Astrocyte (in vitro differentiated cells and primary cell): ENCODE results near the gene HMGCLL1. TPM values are rescaled to one million over a fixed set of nuclear protein-coding genes. Genes with fewer than 3 reads are reported as not detected.

Experiments
- DNase-seq: peaks from one replicate; pipeline ENCODE4 v3.0.0-alpha.2; 2010; ENCODE audit warnings: low read depth
- FAIRE-seq: peaks from 2 replicates; lab custom pipeline; 2011; peaks lifted over from hg19 to GRCh38; lab: Jason Lieb, UNC
- H2AFZ ChIP-seq: 2 replicates; pipeline ENCODE4 v1.6.0; 2012; ENCODE audit warnings: low read depth, low read length, inconsistent platforms
- H3K27ac ChIP-seq: 2 replicates; pipeline ENCODE4 v1.5.1; 2011; ENCODE audit warnings: low read depth, low read length, inconsistent platforms
- H3K27me3 ChIP-seq: 2 replicates; pipeline ENCODE4 v1.6.0; 2011; ENCODE audit warnings: low read length, inconsistent platforms; ENCODE audit not compliant: insufficient read depth
- H3K36me3 ChIP-seq: 2 replicates; pipeline ENCODE4 v1.5.1; 2011; ENCODE audit warnings: low read length, inconsistent platforms; ENCODE audit not compliant: insufficient read depth
- H3K4me1 ChIP-seq: 2 replicates; pipeline ENCODE4 v1.5.1; 2011; ENCODE audit warnings: low read length, inconsistent platforms; ENCODE audit not compliant: insufficient read depth
- H3K4me2 ChIP-seq: 2 replicates; pipeline ENCODE4 v1.6.0; 2012; ENCODE audit warnings: low read length, inconsistent platforms
- H3K4me3 ChIP-seq: 2 replicates; pipeline ENCODE4 v1.5.1; 2011; ENCODE audit warnings: low read depth, mild to moderate bottlenecking, low read length, inconsistent platforms; ENCODE audit not compliant: insufficient read depth
- H3K79me2 ChIP-seq: 2 replicates; pipeline ENCODE4 v1.6.0; 2012; ENCODE audit warnings: mild to moderate bottlenecking, low read length, inconsistent platforms; ENCODE audit not compliant: insufficient read depth
- H3K9ac ChIP-seq: 2 replicates; pipeline ENCODE4 v1.6.0; 2012; ENCODE audit warnings: mild to moderate bottlenecking, low read length, inconsistent platforms
- H3K9me3 ChIP-seq: 2 replicates; pipeline ENCODE4 v1.5.1; 2012; ENCODE audit warnings: low read depth, mild to moderate bottlenecking, low read length, inconsistent platforms; ENCODE audit not compliant: insufficient read depth
- H4K20me1 ChIP-seq: 2 replicates; pipeline ENCODE4 v1.6.0; 2012; ENCODE audit warnings: low read length, inconsistent platforms; ENCODE audit not compliant: insufficient read depth
- H3K27ac Mint-ChIP-seq: one replicate; pipeline ENCODE4 v1.8.0; 2021; ENCODE audit warnings: mild to moderate bottlenecking, mixed read lengths; ENCODE audit not compliant: unreplicated experiment
- H3K27me3 Mint-ChIP-seq: one replicate; pipeline ENCODE4 v1.8.0; 2021; ENCODE audit warnings: low read depth, mixed read lengths; ENCODE audit not compliant: unreplicated experiment
- H3K36me3 Mint-ChIP-seq: one replicate; pipeline ENCODE4 v1.8.0; 2021; ENCODE audit warnings: low read depth, mixed read lengths; ENCODE audit not compliant: unreplicated experiment
- H3K4me1 Mint-ChIP-seq: one replicate; pipeline ENCODE4 v1.8.0; 2021; ENCODE audit warnings: low read depth, mixed read lengths; ENCODE audit not compliant: unreplicated experiment
- H3K4me3 Mint-ChIP-seq: one replicate; pipeline ENCODE4 v1.8.0; 2021; ENCODE audit warnings: mild to moderate bottlenecking, moderate library complexity, mixed read lengths; ENCODE audit not compliant: unreplicated experiment
- H3K9me3 Mint-ChIP-seq: one replicate; pipeline ENCODE4 v1.8.0; 2021; ENCODE audit warnings: mild to moderate bottlenecking, mixed read lengths; ENCODE audit not compliant: unreplicated experiment
- EZH2 ChIP-seq: IDR thresholded peaks from 2 replicates; pipeline ENCODE4 v1.6.1; 2012; ENCODE audit warnings: mild to moderate bottlenecking, low read length, inconsistent platforms; ENCODE audit not compliant: insufficient read depth
- total RNA-seq: library from RNA; stranded (reverse); gene quantifications from 2 replicates; pipeline ENCODE4 v1.2.1, GENCODE V29; 2021
- TF ChIP-seq, protein P1 (sequence below): IDR thresholded peaks from 2 replicates; pipeline ENCODE4 v1.5.1; 2011; ENCODE audit warnings: low read depth, mild to moderate bottlenecking, inconsistent platforms, low read length, moderate library complexity; ENCODE audit not compliant: insufficient read depth

The HMGCLL1 gene
- total RNA-seq, 1 donor from 2014 or later = 0.30 TPM

DNA sequence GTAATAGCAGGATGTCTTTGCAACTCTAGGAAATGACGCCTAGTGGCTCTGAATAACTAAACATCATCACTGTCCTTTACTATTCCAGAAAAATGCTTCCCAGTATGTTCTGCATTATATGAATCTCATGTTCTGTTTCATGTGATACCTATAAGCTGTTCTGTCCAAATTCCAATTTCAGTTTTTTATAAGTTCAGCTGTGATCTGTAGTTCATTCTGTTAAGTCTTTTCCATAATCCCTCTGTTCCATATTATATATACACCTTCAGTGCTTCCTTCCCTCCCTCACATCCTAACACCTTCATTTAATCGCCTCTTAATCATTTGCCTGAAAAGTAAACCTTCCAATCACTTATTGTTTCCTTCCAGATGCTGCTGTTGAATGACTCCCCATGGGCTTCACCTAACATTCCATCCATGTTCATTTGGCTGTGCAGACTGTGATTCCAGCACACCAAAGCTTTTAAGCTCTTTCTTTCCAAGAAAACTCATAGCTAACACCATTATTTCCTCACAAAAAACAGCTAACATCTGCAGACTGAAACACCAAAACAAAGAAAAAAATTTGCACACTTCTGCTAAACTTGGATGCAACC, 18.6 kb downstream of the HMGCLL1 start:
- no peaks in the 10 kb centered on the region for H3K9me3 Mint-ChIP-seq
- Histone ChIP-seq H4K20me1 (no peaks in the 10 kb centered on the region), H3K9ac (no peak overlapping the region), H3K4me1 (no peaks in the 10 kb centered on the region), H3K4me2 (no peak overlapping the region), H3K27ac (no peak overlapping the region), H3K36me3 (no peaks in the 10 kb centered on the region), H3K27me3 (no peaks in the 10 kb centered on the region), H2AFZ (no peak overlapping the region), H3K9me3 (no peaks in the 10 kb centered on the region), H3K79me2 (no peaks in the 10 kb centered on the region), H3K4me3 (no peak overlapping the region)
- H3K36me3 Mint-ChIP-seq = no peaks in the 10 kb centered on the region
- no peak for FAIRE-seq
- H3K4me3 Mint-ChIP-seq = no peak overlapping the region
- DNase-seq = no peak
- no peak for TF ChIP-seq EZH2
- TF ChIP-seq, protein P1, sequence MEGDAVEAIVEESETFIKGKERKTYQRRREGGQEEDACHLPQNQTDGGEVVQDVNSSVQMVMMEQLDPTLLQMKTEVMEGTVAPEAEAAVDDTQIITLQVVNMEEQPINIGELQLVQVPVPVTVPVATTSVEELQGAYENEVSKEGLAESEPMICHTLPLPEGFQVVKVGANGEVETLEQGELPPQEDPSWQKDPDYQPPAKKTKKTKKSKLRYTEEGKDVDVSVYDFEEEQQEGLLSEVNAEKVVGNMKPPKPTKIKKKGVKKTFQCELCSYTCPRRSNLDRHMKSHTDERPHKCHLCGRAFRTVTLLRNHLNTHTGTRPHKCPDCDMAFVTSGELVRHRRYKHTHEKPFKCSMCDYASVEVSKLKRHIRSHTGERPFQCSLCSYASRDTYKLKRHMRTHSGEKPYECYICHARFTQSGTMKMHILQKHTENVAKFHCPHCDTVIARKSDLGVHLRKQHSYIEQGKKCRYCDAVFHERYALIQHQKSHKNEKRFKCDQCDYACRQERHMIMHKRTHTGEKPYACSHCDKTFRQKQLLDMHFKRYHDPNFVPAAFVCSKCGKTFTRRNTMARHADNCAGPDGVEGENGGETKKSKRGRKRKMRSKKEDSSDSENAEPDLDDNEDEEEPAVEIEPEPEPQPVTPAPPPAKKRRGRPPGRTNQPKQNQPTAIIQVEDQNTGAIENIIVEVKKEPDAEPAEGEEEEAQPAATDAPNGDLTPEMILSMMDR = no peak
- no peak overlapping the region for H3K27ac Mint-ChIP-seq
- no peaks in the 10 kb centered on the region for H3K27me3 Mint-ChIP-seq
- H3K4me1 Mint-ChIP-seq = no peaks in the 10 kb centered on the region

DNA sequence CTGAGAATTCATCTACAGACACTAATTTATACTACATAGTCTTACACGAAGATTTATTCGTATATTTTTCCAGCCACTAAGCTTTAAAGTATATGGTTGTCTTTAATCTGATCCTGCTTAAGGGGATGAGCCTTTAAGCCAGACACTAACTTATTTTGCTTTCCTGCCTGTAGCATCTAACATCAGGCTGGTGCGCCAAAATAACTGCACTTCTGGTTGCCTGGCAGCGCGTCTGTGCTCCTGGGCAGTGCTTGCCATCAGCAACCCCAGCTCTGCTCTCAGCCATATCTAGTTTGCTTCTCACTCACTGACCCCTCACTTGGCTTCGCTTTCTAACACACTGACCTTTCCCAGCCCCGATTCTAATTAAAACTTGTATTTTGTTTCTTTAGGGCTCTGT, 21.8 kb downstream of the HMGCLL1 start:
- Histone ChIP-seq H3K27me3 (no peaks in the 10 kb centered on the region), H3K4me1 (no peaks in the 10 kb centered on the region), H3K4me2 (no peak overlapping the region), H3K4me3 (no peak overlapping the region), H3K9me3 (no peaks in the 10 kb centered on the region), H3K79me2 (no peaks in the 10 kb centered on the region), H3K27ac (no peak overlapping the region), H3K36me3 (no peaks in the 10 kb centered on the region), H3K9ac (no peak overlapping the region), H2AFZ (no peak overlapping the region), H4K20me1 (no peaks in the 10 kb centered on the region)
- TF ChIP-seq, protein P1 = no peak
- no peak for TF ChIP-seq EZH2
- no peaks in the 10 kb centered on the region for H3K9me3 Mint-ChIP-seq
- no peaks in the 10 kb centered on the region for H3K36me3 Mint-ChIP-seq
- no peak overlapping the region for H3K27ac Mint-ChIP-seq
- no peaks in the 10 kb centered on the region for H3K27me3 Mint-ChIP-seq
- DNase-seq = no peak
- no peak for FAIRE-seq
- H3K4me3 Mint-ChIP-seq = no peak overlapping the region
- no peaks in the 10 kb centered on the region for H3K4me1 Mint-ChIP-seq

DNA sequence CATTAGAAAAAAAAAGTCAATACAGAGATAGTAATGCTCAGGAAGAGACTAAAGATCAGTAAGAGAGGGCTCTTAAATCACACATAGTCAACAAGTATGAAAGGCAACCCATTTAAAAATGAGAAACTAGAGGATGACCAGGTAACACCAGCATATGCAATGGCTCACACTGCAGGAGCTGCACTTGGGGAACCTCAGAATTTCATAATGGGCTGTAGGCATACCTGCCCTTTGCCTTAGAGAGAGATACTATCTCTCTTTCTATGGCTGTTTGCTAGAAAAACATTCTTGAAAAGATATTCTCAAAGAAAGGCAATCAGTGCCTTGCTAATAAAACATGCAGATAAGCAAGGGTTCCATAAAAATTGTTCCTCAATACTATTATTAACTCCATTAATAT, 33.2 kb downstream of the HMGCLL1 start:
- no peak overlapping the region for H3K4me2 ChIP-seq
- Mint-ChIP-seq H3K36me3 (no peaks in the 10 kb centered on the region), H3K4me3 (no peak overlapping the region), H3K9me3 (no peaks in the 10 kb centered on the region), H3K27ac (no peak overlapping the region), H3K4me1 (no peaks in the 10 kb centered on the region), H3K27me3 (no peaks in the 10 kb centered on the region)
- no peaks in the 10 kb centered on the region for H3K79me2 ChIP-seq
- H3K27me3 ChIP-seq = no peaks in the 10 kb centered on the region
- H3K4me1 ChIP-seq = no peaks in the 10 kb centered on the region
- H3K27ac ChIP-seq = no peak overlapping the region
- H3K4me3 ChIP-seq = no peak overlapping the region
- no peak overlapping the region for H2AFZ ChIP-seq
- no peaks in the 10 kb centered on the region for H4K20me1 ChIP-seq
- H3K9ac ChIP-seq = no peak overlapping the region
- FAIRE-seq (no peak), DNase-seq (no peak)
- no peaks in the 10 kb centered on the region for H3K9me3 ChIP-seq
- TF ChIP-seq EZH2 = no peak
- TF ChIP-seq, protein P1 = no peak
- H3K36me3 ChIP-seq = no peaks in the 10 kb centered on the region
